ENCODE results near the gene GPANK1. TPM values are rescaled to one million over a fixed set of nuclear protein-coding genes. Genes with fewer than 3 reads are reported as not detected.

Gene GPANK1
- total and polyA plus RNA-seq, 9 of the 15 experiments (the other 6 are each of a cell fraction or from before 2014, with no cell fraction given) = 32.2 to 111 (median 46.3) TPM

GRCh38 chr6:31639043-31639442 lies 25.8 kb downstream of the GPANK1 start:
- 85% methylated on average over 9 of the region's 9 CpGs for WGBS (ENCODE audit: insufficient coverage, low coverage, missing lambda C conversion rate)
- POLR2A ChIA-PET = interaction anchor here (0.6 to 14.8 kb wide), 11 partner anchors 5 to 197 kb away, joined by 3 to 274 read pairs (median 5); partner anchors contain the start of genes APOM, BAG6, C6orf47 and GPANK1
- CTCF ChIA-PET (ENCODE audit: low intra/inter-chr PET ratio) = no interaction called here

More at GRCh38 chr6:31639043-31639442, 25.8 kb downstream of the GPANK1 start:
- H3K27me3 ChIP-seq (ENCODE audit: control insufficient read depth in 2 of 2, insufficient read depth in 2 of 2, low read length in 2 of 2) = no peaks in the 10 kb centered on the region
- H3K4me1 ChIP-seq (replicated peaks in 1 of 2; ENCODE audit: control insufficient read depth in 2 of 2, insufficient read depth in 2 of 2, low read length in 2 of 2) = peaks cover 3 to 10% of the 10 kb centered on the region in 2 experiments; a peak in 4 of 5 replicates
- no TSS peak for BruUV-seq (replicated peaks)
- in situ Hi-C loops (cut with MboI) (no loop called here), intact Hi-C loops (cut with micrococcal nuclease) (no loop called here)
- no peak overlapping the region for H3K4me3 ChIP-seq
- H3K9ac ChIP-seq (ENCODE audit: insufficient read depth in 1 of 2, low read depth in 2 of 2, low read length in 2 of 2) = no peak overlapping the region
- no peak for ATAC-seq
- no peaks in the 10 kb centered on the region for H3K9me1 ChIP-seq (ENCODE audit: control insufficient read depth, insufficient read depth, low read length)
- no peak for DNase-seq (ENCODE audit: extremely low read depth in 1 of 4, low spot score in 3 of 4)
- H4K20me1 ChIP-seq (replicated peaks; ENCODE audit: control insufficient read depth, insufficient read depth, low read length) = peaks cover 27% of the 10 kb centered on the region
- no peak overlapping the region for H2AFZ ChIP-seq (ENCODE audit: low read depth, low read length)
- TF ChIP-seq PREB (CRISPR knock-in tag; IDR thresholded peaks at IDR 0.05) (no peak), MYNN (IDR thresholded peaks at IDR 0.05) (peak; percentile 36; the same call in 1 of the 2 replicates), MYNN (CRISPR knock-in tag; IDR thresholded peaks at IDR 0.05) (no peak), JUN (IDR thresholded peaks at IDR 0.05; ENCODE audit: borderline replicate concordance, low read depth, low read length) (no peak), JUN (CRISPR knock-in tag; IDR thresholded peaks at IDR 0.05; ENCODE audit: borderline replicate concordance) (no peak), HDAC3 (IDR thresholded peaks at IDR 0.05; ENCODE audit: borderline replicate concordance, partially characterized antibody) (no peak), RBFOX2 (IDR thresholded peaks at IDR 0.05; ENCODE audit: low read depth, low read length) (peak; percentile 38; the same call in 1 of the 2 replicates), GATAD2A (IDR thresholded peaks at IDR 0.05) (no peak), SMC3 (conservative IDR thresholded peaks at IDR 0.05; ENCODE audit: insufficient read depth, low read depth, low read length) (no peak)
- TF ChIP-seq, protein P1, sequence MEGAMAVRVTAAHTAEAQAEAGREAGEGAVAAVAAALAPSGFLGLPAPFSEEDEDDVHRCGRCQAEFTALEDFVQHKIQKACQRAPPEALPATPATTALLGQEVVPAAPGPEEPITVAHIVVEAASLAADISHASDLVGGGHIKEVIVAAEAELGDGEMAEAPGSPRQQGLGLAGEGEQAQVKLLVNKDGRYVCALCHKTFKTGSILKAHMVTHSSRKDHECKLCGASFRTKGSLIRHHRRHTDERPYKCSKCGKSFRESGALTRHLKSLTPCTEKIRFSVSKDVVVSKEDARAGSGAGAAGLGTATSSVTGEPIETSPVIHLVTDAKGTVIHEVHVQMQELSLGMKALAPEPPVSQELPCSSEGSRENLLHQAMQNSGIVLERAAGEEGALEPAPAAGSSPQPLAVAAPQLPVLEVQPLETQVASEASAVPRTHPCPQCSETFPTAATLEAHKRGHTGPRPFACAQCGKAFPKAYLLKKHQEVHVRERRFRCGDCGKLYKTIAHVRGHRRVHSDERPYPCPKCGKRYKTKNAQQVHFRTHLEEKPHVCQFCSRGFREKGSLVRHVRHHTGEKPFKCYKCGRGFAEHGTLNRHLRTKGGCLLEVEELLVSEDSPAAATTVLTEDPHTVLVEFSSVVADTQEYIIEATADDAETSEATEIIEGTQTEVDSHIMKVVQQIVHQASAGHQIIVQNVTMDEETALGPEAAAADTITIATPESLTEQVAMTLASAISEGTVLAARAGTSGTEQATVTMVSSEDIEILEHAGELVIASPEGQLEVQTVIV (CRISPR knock-in tag; IDR thresholded peaks at IDR 0.05; ENCODE audit: borderline replicate concordance) = no peak
- TF ChIP-seq, protein P2, sequence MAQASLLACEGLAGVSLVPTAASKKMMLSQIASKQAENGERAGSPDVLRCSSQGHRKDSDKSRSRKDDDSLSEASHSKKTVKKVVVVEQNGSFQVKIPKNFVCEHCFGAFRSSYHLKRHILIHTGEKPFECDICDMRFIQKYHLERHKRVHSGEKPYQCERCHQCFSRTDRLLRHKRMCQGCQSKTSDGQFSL (CRISPR knock-in tag; IDR thresholded peaks at IDR 0.05) = peak; percentile 67
- TF ChIP-seq, protein P2 (tag; IDR thresholded peaks at IDR 0.05) = no peak
- H3K9me3 ChIP-seq (replicated peaks; ENCODE audit: control insufficient read depth, insufficient read depth, low read depth, low read length) = no peaks in the 10 kb centered on the region
- no peaks in the 10 kb centered on the region for H3K79me2 ChIP-seq (ENCODE audit: control insufficient read depth, insufficient read depth, low read length)
- H3K4me2 ChIP-seq (ENCODE audit: insufficient read depth, low read length) = no peak overlapping the region
- peak; percentile 37 for FAIRE-seq
- H3K36me3 ChIP-seq (ENCODE audit: control insufficient read depth, insufficient read depth, low read length) = peaks cover 96% of the 10 kb centered on the region
- H3K27ac ChIP-seq (ENCODE audit: extremely low read depth, low read depth, low read length) = no peak overlapping the region
